H9 (cell line): ENCODE measurements around the gene IFI27L1. TPM values are rescaled to one million over a fixed set of nuclear protein-coding genes. Genes with fewer than 3 reads are reported as not detected.
A peak's percentile ranks its signal among the peaks of the same experiment; 100 is the strongest.

Experiments
- DNase-seq: peaks from one replicate; pipeline ENCODE4 v3.0.0-alpha.2; 2017
- H2AFZ ChIP-seq: one replicate; pipeline ENCODE4 v1.6.1; 2013; ENCODE audit warnings: mild to moderate bottlenecking, low read length, control low read depth, moderate library complexity
- H2AK5ac ChIP-seq: 2 replicates; pipeline ENCODE4 v1.6.1; 2013; ENCODE audit warnings: low read length, control low read depth, mixed read lengths; ENCODE audit not compliant: insufficient read length
- H2BK120ac ChIP-seq: one replicate; pipeline ENCODE4 v1.6.1; 2013; ENCODE audit warnings: low read depth, mild to moderate bottlenecking, low read length, control low read depth, inconsistent platforms; ENCODE audit not compliant: poor library complexity, severe bottlenecking
- H2BK12ac ChIP-seq: 2 replicates; pipeline ENCODE4 v1.6.1; 2013; ENCODE audit warnings: low read length, control low read depth, mixed read lengths, low read depth; ENCODE audit not compliant: insufficient read length
- H2BK15ac ChIP-seq: 2 replicates; pipeline ENCODE4 v1.6.1; 2013; ENCODE audit warnings: low read depth, low read length, control low read depth
- H2BK20ac ChIP-seq: one replicate; pipeline ENCODE4 v1.6.1; 2013; ENCODE audit warnings: low read depth, mild to moderate bottlenecking, low read length, control low read depth, inconsistent platforms; ENCODE audit not compliant: poor library complexity, severe bottlenecking
- H2BK5ac ChIP-seq: 2 replicates; pipeline ENCODE4 v1.6.1; 2013; ENCODE audit warnings: low read length, control low read depth, mixed read lengths; ENCODE audit not compliant: insufficient read length
- H3K14ac ChIP-seq: 2 replicates; pipeline ENCODE4 v1.6.1; 2013; ENCODE audit warnings: low read length, control low read depth; ENCODE audit not compliant: insufficient read depth
- H3K18ac ChIP-seq: 2 replicates; pipeline ENCODE4 v1.6.1; 2013; ENCODE audit warnings: low read depth, mild to moderate bottlenecking, mixed read lengths, low read length, control low read depth; ENCODE audit not compliant: insufficient read length
- H3K23ac ChIP-seq: 2 replicates; pipeline ENCODE4 v1.6.1; 2013; ENCODE audit warnings: low read length, control low read depth, mixed read lengths, low read depth; ENCODE audit not compliant: insufficient read length
- H3K23me2 ChIP-seq: 2 replicates; pipeline ENCODE4 v1.6.1; 2013; ENCODE audit warnings: low read depth, mild to moderate bottlenecking, mixed read lengths, low read length, control low read depth; ENCODE audit not compliant: insufficient read length, poor library complexity, severe bottlenecking
- H3K27ac ChIP-seq: 2 replicates; pipeline ENCODE4 v1.5.1; 2013; ENCODE audit warnings: low read length, control low read depth, mixed read lengths, low read depth; ENCODE audit not compliant: insufficient read length
- H3K27me3 ChIP-seq: 2 replicates; pipeline ENCODE4 v1.6.1; 2013; ENCODE audit warnings: low read length, control low read depth, inconsistent platforms; ENCODE audit not compliant: insufficient read depth
- H3K4ac ChIP-seq: 2 replicates; pipeline ENCODE4 v1.6.1; 2013; ENCODE audit warnings: low read depth, mild to moderate bottlenecking, control low read depth, inconsistent platforms, low read length, moderate library complexity
- H3K4me1 ChIP-seq: 2 replicates; pipeline ENCODE4 v1.6.1; 2013; ENCODE audit warnings: low read length, control low read depth, inconsistent platforms; ENCODE audit not compliant: insufficient read depth
- H3K4me2 ChIP-seq: 2 replicates; pipeline ENCODE4 v1.6.1; 2013; ENCODE audit warnings: low read length, control low read depth, mixed read lengths; ENCODE audit not compliant: insufficient read length, insufficient read depth
- H3K56ac ChIP-seq: 2 replicates; pipeline ENCODE4 v1.6.1; 2013; ENCODE audit warnings: low read depth, mild to moderate bottlenecking, mixed read lengths, low read length, control low read depth; ENCODE audit not compliant: insufficient read length
- H3K79me1 ChIP-seq: 2 replicates; pipeline ENCODE4 v1.6.1; 2013; ENCODE audit warnings: low read depth, mild to moderate bottlenecking, moderate library complexity, low read length, control low read depth, inconsistent platforms; ENCODE audit not compliant: insufficient read depth, poor library complexity, severe bottlenecking
- H3K79me2 ChIP-seq: 2 replicates; pipeline ENCODE4 v1.6.1; 2013; ENCODE audit warnings: low read length, control low read depth, inconsistent platforms; ENCODE audit not compliant: insufficient read depth
- H3K9ac ChIP-seq: 2 replicates; pipeline ENCODE4 v1.6.1; 2013; ENCODE audit warnings: low read length, control low read depth, mixed read lengths; ENCODE audit not compliant: insufficient read length; ENCODE audit errors: extremely low read depth
- H3K9me3 ChIP-seq: one replicate; pipeline ENCODE4 v1.6.1; 2013; ENCODE audit warnings: low read depth, low read length, inconsistent platforms; ENCODE audit not compliant: control insufficient read depth
- H3T11ph ChIP-seq: one replicate; pipeline ENCODE4 v1.6.1; 2013; ENCODE audit warnings: mild to moderate bottlenecking, low read length, control low read depth, inconsistent platforms
- H4K20me1 ChIP-seq: one replicate; pipeline ENCODE4 v1.6.1; 2013; ENCODE audit not compliant: control insufficient read depth, insufficient read length, insufficient read depth
- H4K5ac ChIP-seq: 2 replicates; pipeline ENCODE4 v1.6.1; 2013; ENCODE audit warnings: low read depth, mild to moderate bottlenecking, mixed read lengths, low read length, control low read depth; ENCODE audit not compliant: insufficient read length
- H4K8ac ChIP-seq: replicated peaks from 2 replicates; pipeline ENCODE4 v1.6.1; 2013; ENCODE audit warnings: low read length, control low read depth, mixed read lengths, low read depth; ENCODE audit not compliant: insufficient read length
- H4K91ac ChIP-seq: 2 replicates; pipeline ENCODE4 v1.6.1; 2013; ENCODE audit warnings: low read depth, mild to moderate bottlenecking, moderate library complexity, mixed read lengths, low read length, control low read depth; ENCODE audit not compliant: insufficient read length
- H3K27ac Mint-ChIP-seq, 3 experiments: 2 replicates in 2 of 3; 3 replicates in 1 of 3; pipeline ENCODE4 v1.8.0; 2020 to 2021; ENCODE audit warnings: mixed read lengths in 3 of 3, mild to moderate bottlenecking in 1 of 3, moderate library complexity in 1 of 3
- H3K27me3 Mint-ChIP-seq: 2 replicates; pipeline ENCODE4 v1.8.0; 2021; ENCODE audit warnings: low read depth, mild to moderate bottlenecking, moderate library complexity, mixed read lengths
- H3K36me3 Mint-ChIP-seq, 3 experiments: 2 replicates in 2 of 3; 3 replicates in 1 of 3; pipeline ENCODE4 v1.8.0; 2020 to 2021; ENCODE audit warnings: low read depth in 3 of 3, mixed read lengths in 3 of 3; ENCODE audit not compliant: insufficient read depth in 1 of 3
- H3K4me1 Mint-ChIP-seq, 2 experiments: 2 replicates each; pipeline ENCODE4 v1.8.0; 2020; ENCODE audit warnings: mixed read lengths in 2 of 2
- H3K4me3 Mint-ChIP-seq, 2 experiments: 2 replicates in 1 of 2; 3 replicates in 1 of 2; pipeline ENCODE4 v1.8.0; 2020 to 2021; ENCODE audit warnings: mild to moderate bottlenecking in 2 of 2, mixed read lengths in 2 of 2, moderate library complexity in 1 of 2
- H3K9me3 Mint-ChIP-seq, 2 experiments: 2 replicates in 1 of 2; 3 replicates in 1 of 2; pipeline ENCODE4 v1.8.0; 2020; ENCODE audit warnings: mild to moderate bottlenecking in 2 of 2, mixed read lengths in 2 of 2, moderate library complexity in 1 of 2
- CTCF ChIP-seq: fragments of 200-600 bp; sonication (generic); conservative IDR thresholded peaks from 3 replicates; pipeline ENCODE4 v1.8.0; 2021; ENCODE audit warnings: antibody characterized with exemption, mild to moderate bottlenecking
- WGBS: extraction: QIAGEN DNeasy Blood & Tissue Kit; methylation state at CpG from one replicate; pipeline ENCODE4 v1.1.7; 2013; ENCODE audit warnings: missing lambda C conversion rate, low lambda C conversion rate, mixed read lengths; ENCODE audit not compliant: insufficient read length; ENCODE audit errors: extremely low coverage; 5-methylcytosine and 5-hydroxymethylcytosine counted together
- total RNA-seq: library from RNA; stranded (reverse); gene quantifications from 2 replicates; pipeline ENCODE4 v1.2.1, GENCODE V29; 2021

IFI27L1 gene
- total RNA-seq, 1 experiment from 2014 or later = 27.4 TPM

GRCh38 chr14:94129758-94130414 lies 48.8 kb downstream of the IFI27L1 start:
- Histone ChIP-seq H3K4ac (no peak overlapping the region), H2AFZ (peak overlapping the region; percentile 82), H3K27me3 (no peaks in the 10 kb centered on the region), H2BK12ac (no peak overlapping the region), H3K9me3 (no peaks in the 10 kb centered on the region), H3K79me1 (no peaks in the 10 kb centered on the region), H3K18ac (no peak overlapping the region), H3K79me2 (no peaks in the 10 kb centered on the region), H4K91ac (no peak overlapping the region), H2BK20ac (no peak overlapping the region), H3K23ac (no peak overlapping the region), H3K27ac (no peak overlapping the region), H4K8ac (no peak overlapping the region), H2BK120ac (no peak overlapping the region), H3K9ac (no peak overlapping the region), H3K14ac (no peak overlapping the region), H4K5ac (no peak overlapping the region), H3T11ph (no peak overlapping the region), H3K4me2 (peak overlapping the region; percentile 79), H3K56ac (no peak overlapping the region), H4K20me1 (no peaks in the 10 kb centered on the region), H2BK15ac (no peak overlapping the region), H2AK5ac (no peak overlapping the region), H3K23me2 (peaks cover 7% of the 10 kb centered on the region), H2BK5ac (no peak overlapping the region), H3K4me1 (no peaks in the 10 kb centered on the region; the same call in 1 of the 2 replicates)
- H3K36me3 Mint-ChIP-seq = peaks cover 0 to under 1% (median 0%) of the 10 kb centered on the region in 3 experiments; a peak in 2 of 7 replicates
- DNase-seq = peak; percentile 45
- peaks cover 16% of the 10 kb centered on the region in 2 experiments for H3K4me1 Mint-ChIP-seq
- peak overlapping the region in 2 of 3 experiments; percentile 21 to 86; a peak in 4 of 7 replicates for H3K27ac Mint-ChIP-seq
- H3K9me3 Mint-ChIP-seq = no peaks in the 10 kb centered on the region; a peak in 2 of 5 replicates
- WGBS = no CpG with 5 or more reads among the region's 12 CpGs
- H3K27me3 Mint-ChIP-seq = no peaks in the 10 kb centered on the region; the same call in 1 of the 2 replicates
- TF ChIP-seq CTCF = no peak; the same call in 2 of the 3 replicates
- H3K4me3 Mint-ChIP-seq = peak overlapping the region; percentile 63 to 83
